Measurements from ENCODE around the gene FTCDNL1.

The FTCDNL1 gene

GRCh38 chr2:199814817-199815211 lies 36.2 kb downstream of the FTCDNL1 start:
- H3K36me3 Mint-ChIP-seq = no peaks in the 10 kb centered on the region
- H3K27ac Mint-ChIP-seq = no peak overlapping the region
- no peaks in the 10 kb centered on the region for H3K4me1 Mint-ChIP-seq
- ATAC-seq = no peak
- H3K9me3 Mint-ChIP-seq = no peaks in the 10 kb centered on the region
- no peak overlapping the region for H3K4me3 Mint-ChIP-seq
- H3K27me3 Mint-ChIP-seq = no peaks in the 10 kb centered on the region

DNA sequence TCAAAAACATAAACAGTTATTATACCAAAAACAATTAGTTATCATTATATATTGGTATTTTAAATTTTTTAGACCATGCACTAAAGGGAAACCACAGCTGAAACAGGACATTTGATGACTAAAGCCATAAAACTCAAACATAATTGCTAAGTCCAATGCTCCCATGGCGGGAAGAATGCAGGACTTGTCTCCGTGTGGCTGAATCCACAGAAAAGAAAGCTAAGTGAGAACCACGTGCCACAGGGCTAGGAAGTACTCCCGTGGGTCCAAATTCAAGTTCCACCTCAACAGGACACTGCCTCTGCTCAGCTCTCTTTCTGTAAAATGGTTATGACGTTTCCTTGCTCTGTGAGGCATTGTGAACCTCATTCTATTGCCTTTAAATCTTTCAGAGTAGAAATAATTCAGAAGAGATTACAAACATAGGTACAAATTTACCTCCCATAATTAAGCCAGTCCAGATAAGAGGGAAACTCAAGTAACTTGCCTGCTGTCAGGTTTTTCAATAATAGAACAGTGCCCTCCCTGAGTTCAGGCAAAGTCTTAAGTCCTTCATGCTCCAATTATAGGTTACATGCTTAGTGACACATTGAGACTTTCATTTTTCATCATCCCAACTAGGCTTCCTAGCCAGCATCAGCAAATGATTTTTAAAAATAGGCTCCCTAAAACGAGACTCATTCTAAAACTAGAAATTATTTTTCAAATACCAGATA lies 36.7 kb downstream of the FTCDNL1 start:
- no peak overlapping the region for H3K4me3 Mint-ChIP-seq
- no peaks in the 10 kb centered on the region for H3K9me3 Mint-ChIP-seq
- H3K27ac Mint-ChIP-seq = no peak overlapping the region
- H3K36me3 Mint-ChIP-seq = no peaks in the 10 kb centered on the region
- H3K27me3 Mint-ChIP-seq = no peaks in the 10 kb centered on the region
- H3K4me1 Mint-ChIP-seq = no peaks in the 10 kb centered on the region
- no peak for ATAC-seq

- Mint-ChIP-seq H3K27ac (no peak overlapping the region), H3K36me3 (no peaks in the 10 kb centered on the region), H3K4me1 (no peaks in the 10 kb centered on the region), H3K9me3 (no peaks in the 10 kb centered on the region), H3K4me3 (no peak overlapping the region), H3K27me3 (no peaks in the 10 kb centered on the region)
- no peak for ATAC-seq
These were observed 38.5 kb downstream of the FTCDNL1 start for GRCh38 chr2:199812493-199812892.

DNA sequence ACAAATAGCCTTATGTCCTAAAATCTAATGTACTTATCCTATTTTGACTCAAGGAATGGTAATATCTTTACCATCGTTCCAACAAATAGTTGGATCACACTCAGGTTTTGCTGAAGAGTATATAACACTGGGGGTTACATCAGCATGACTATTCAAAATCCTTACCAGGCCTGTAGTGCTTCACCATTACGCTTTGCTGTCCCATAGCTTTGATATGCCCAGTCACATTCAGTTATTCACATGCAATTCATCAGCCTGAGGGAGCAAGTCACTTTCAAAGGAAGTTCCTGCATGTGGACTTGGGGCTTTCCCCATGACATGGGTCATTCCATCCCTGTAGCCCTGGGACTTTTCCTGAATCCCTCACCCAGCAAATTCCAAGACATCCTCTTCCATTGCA lies 39.6 kb downstream of the FTCDNL1 start:
- no peaks in the 10 kb centered on the region for H3K27me3 Mint-ChIP-seq
- peaks cover 6% of the 10 kb centered on the region for H3K36me3 Mint-ChIP-seq
- no peak overlapping the region for H3K4me3 Mint-ChIP-seq
- H3K9me3 Mint-ChIP-seq = no peaks in the 10 kb centered on the region
- no peak overlapping the region for H3K27ac Mint-ChIP-seq
- no peak for ATAC-seq
- no peaks in the 10 kb centered on the region for H3K4me1 Mint-ChIP-seq

- Mint-ChIP-seq H3K9me3 (no peaks in the 10 kb centered on the region), H3K4me1 (no peaks in the 10 kb centered on the region), H3K36me3 (peaks cover 6% of the 10 kb centered on the region), H3K27ac (no peak overlapping the region), H3K27me3 (no peaks in the 10 kb centered on the region), H3K4me3 (no peak overlapping the region)
- no peak for ATAC-seq
These were observed 40.4 kb downstream of the FTCDNL1 start for GRCh38 chr2:199810422-199811171.

- H3K36me3 Mint-ChIP-seq = peaks cover 9% of the 10 kb centered on the region
- no peaks in the 10 kb centered on the region for H3K4me1 Mint-ChIP-seq
These were observed 43.0 kb downstream of the FTCDNL1 start for GRCh38 chr2:199807966-199808365.

DNA sequence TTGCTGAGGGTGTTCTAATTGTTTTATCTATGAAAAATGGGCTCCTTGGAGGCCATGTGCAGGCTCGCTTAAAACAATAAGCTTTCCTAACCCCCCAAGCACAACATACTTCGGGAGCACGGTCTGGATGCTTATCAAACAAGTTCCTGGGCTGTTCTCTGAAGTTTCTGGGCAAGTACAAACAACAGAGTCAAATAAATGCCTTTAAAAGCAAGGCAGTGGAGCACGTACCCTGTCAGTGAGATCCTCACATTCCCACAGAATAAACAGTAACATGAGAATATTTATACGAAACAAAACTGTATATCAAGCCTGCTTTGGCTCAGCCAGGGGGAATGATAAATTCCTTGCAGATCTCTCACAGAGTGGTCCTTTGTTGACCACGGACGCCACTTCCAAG lies 44.8 kb downstream of the FTCDNL1 start:
- Mint-ChIP-seq H3K27ac (no peak overlapping the region), H3K9me3 (no peaks in the 10 kb centered on the region), H3K4me1 (no peaks in the 10 kb centered on the region), H3K4me3 (no peak overlapping the region), H3K27me3 (no peaks in the 10 kb centered on the region), H3K36me3 (peaks cover 15% of the 10 kb centered on the region)
- ATAC-seq = no peak

More at GRCh38 chr2:199807966-199808365, 43.0 kb downstream of the FTCDNL1 start:
- H3K4me3 Mint-ChIP-seq = no peak overlapping the region
- H3K27ac Mint-ChIP-seq = no peak overlapping the region
- ATAC-seq = no peak
- H3K9me3 Mint-ChIP-seq = no peaks in the 10 kb centered on the region
- H3K27me3 Mint-ChIP-seq = no peaks in the 10 kb centered on the region

DNA sequence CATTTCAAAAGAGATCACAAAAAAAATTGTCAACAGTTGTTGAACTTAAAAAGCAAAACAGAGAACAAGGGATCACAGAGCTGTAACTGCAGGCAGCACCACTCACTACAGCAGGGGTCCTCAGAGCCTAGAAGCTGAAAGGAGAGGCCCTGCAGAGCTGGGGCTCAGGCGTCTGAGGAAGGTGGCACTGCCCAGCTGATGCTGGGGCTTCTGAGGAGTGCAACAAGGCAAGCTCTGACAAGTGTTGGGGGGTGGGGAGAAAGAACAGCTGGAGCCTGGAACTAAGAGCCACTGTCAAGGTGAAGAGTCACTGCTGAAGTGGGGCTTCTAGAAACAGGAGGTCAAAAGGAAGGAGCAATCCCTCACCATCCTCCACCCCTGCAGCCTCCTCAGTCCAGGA lies 46.2 kb downstream of the FTCDNL1 start:
- Mint-ChIP-seq H3K36me3 (peaks cover 15% of the 10 kb centered on the region), H3K27me3 (no peaks in the 10 kb centered on the region), H3K4me1 (no peaks in the 10 kb centered on the region), H3K4me3 (no peak overlapping the region), H3K27ac (no peak overlapping the region), H3K9me3 (no peaks in the 10 kb centered on the region)
- no peak for ATAC-seq

GRCh38 chr2:199798831-199799580 lies 52.0 kb downstream of the FTCDNL1 start:
- peaks cover 14% of the 10 kb centered on the region for H3K36me3 Mint-ChIP-seq
- no peak overlapping the region for H3K27ac Mint-ChIP-seq
- H3K9me3 Mint-ChIP-seq = no peaks in the 10 kb centered on the region
- no peaks in the 10 kb centered on the region for H3K27me3 Mint-ChIP-seq
- no peak for ATAC-seq
- no peaks in the 10 kb centered on the region for H3K4me1 Mint-ChIP-seq
- H3K4me3 Mint-ChIP-seq = no peak overlapping the region

DNA sequence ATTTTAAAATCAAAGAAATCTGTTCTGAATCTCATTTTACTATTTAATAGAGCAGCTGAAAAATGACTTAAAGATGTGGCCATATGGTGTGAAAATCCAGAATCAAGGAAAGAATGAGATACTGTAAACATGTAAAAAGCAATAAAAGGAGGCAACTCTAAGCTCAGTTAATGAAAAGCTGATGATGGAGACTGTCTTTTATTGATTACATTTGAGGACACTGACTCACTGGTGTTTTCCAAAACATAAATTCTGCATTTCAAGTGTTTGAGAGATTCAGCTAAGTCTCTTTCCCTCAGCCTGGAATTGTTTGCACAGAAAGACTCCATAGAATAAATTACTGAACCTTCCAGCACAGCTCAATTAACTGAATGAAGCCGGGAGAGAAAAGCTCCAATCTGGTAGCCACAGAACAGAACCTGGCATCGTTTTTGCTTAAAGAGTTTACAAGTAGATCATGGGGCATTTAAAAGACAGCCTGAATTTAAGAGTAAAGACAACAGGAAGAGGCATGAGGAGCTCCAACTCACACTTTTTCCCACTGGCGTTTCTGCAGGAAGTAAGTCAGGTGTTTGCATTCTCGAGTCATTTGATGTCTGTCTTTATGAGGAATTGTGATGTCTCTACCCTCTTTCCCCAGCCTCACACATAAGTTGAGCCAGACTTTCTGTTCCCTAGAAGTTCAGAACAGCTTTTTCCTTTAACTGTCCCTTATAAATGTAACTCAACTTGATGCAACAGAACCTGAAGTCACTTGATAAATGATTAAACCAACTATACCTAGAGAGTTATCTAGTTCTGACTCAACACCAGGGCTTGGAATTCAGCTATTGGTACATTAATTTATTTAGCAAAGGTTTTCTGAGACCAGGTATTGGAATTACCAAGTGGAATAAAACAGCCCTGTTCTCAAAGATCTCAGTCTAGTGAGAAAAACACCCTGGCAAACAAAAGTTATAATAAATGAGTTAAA lies 53.3 kb downstream of the FTCDNL1 start:
- H3K36me3 Mint-ChIP-seq = peaks cover 8% of the 10 kb centered on the region

GRCh38 chr2:199792381-199792780 lies 58.6 kb downstream of the FTCDNL1 start:
- Mint-ChIP-seq H3K27ac (no peak overlapping the region), H3K4me3 (no peak overlapping the region), H3K36me3 (no peaks in the 10 kb centered on the region), H3K4me1 (no peaks in the 10 kb centered on the region), H3K27me3 (no peaks in the 10 kb centered on the region), H3K9me3 (no peaks in the 10 kb centered on the region)
- no peak for ATAC-seq

More for the DNA sequence above, 53.3 kb downstream of the FTCDNL1 start:
- Mint-ChIP-seq H3K4me1 (no peaks in the 10 kb centered on the region), H3K9me3 (no peaks in the 10 kb centered on the region), H3K27ac (no peak overlapping the region), H3K27me3 (no peaks in the 10 kb centered on the region), H3K4me3 (no peak overlapping the region)
- no peak for ATAC-seq

DNA sequence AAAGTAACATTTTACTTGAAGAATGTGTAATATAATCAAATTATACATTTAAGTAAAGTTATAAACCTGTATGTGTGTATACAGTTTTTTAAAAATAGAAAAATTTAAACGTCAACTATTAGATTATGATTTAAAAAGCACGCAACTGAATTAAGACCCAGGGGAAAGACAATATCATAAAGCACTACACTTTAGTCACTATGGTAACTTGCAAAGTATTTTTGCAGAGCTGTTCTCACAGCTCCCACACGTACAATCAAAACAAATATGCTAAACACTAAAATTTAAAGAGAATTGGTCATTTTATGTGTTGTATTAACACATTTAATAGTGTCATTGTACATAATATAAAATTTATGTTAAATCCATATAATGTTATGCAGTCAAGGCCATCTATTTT lies 59.7 kb downstream of the FTCDNL1 start:
- Mint-ChIP-seq H3K27me3 (no peaks in the 10 kb centered on the region), H3K9me3 (no peaks in the 10 kb centered on the region), H3K36me3 (no peaks in the 10 kb centered on the region), H3K4me3 (no peak overlapping the region), H3K27ac (no peak overlapping the region), H3K4me1 (no peaks in the 10 kb centered on the region)
- no peak for ATAC-seq

DNA sequence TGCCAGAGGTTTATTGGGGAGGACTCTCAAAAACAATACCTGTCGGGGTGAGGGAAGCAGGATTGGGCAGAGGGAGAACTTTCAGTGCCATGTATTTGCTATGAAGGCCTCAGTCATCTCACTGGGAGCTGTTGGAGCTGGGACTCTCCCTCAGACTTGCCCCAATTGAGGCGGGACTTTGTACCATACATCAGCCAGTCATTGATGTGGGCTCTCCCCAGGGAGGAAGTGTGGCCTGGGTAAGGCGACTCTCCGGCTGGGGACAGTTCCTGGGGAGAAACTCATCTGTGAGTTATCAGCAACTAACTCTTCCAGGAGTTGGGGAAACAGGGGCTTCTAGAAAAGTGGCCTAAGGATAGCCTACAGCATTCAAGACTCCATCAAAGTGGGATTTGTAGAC lies 66.5 kb downstream of the FTCDNL1 start:
- ATAC-seq = no peak

GRCh38 chr2:199779589-199779988 lies 71.4 kb downstream of the FTCDNL1 start:
- ATAC-seq = peak; percentile 40
- H3K27ac Mint-ChIP-seq = no peak overlapping the region
- H3K4me1 Mint-ChIP-seq = no peaks in the 10 kb centered on the region
- H3K27me3 Mint-ChIP-seq = no peaks in the 10 kb centered on the region
- H3K4me3 Mint-ChIP-seq = no peak overlapping the region
- peaks cover 3% of the 10 kb centered on the region for H3K9me3 Mint-ChIP-seq
- no peaks in the 10 kb centered on the region for H3K36me3 Mint-ChIP-seq

More for the DNA sequence above, 66.5 kb downstream of the FTCDNL1 start:
- Mint-ChIP-seq H3K9me3 (no peaks in the 10 kb centered on the region), H3K27ac (no peak overlapping the region), H3K4me1 (no peaks in the 10 kb centered on the region), H3K36me3 (no peaks in the 10 kb centered on the region), H3K27me3 (no peaks in the 10 kb centered on the region), H3K4me3 (no peak overlapping the region)

GRCh38 chr2:199778655-199779054 lies 72.3 kb downstream of the FTCDNL1 start:
- Mint-ChIP-seq H3K36me3 (no peaks in the 10 kb centered on the region), H3K9me3 (peaks cover 3% of the 10 kb centered on the region), H3K27me3 (no peaks in the 10 kb centered on the region), H3K4me3 (no peak overlapping the region), H3K27ac (no peak overlapping the region), H3K4me1 (no peaks in the 10 kb centered on the region)
- no peak for ATAC-seq
